Activated CD4-positive, alpha-beta T cell treated with anti-CD3 and anti-CD28 coated beads, Interleukin-2, amount 50 U/mL, for 16 hours (primary cell): ENCODE data around the gene SCD.
"Not testable (repeated sequence)": the region's sequence is repeated elsewhere in the genome, so short reads cannot be mapped to it uniquely, and the experiment has no call there.

Source experiments
- DNase-seq: peaks from one replicate; pipeline ENCODE4 v3.0.0-alpha.2; 2020

The SCD gene

GRCh38 chr10:100346765-100347567, at the start of gene SCD:
Gene SCD (plus strand): TSS chr10:100347233. CDS start chr10:100347505, 272 bp downstream.
- DNase-seq, result peak; percentile 96

GRCh38 chr10:100297242-100297641, 49.8 kb upstream of the SCD start:
- no peak for DNase-seq

DNA sequence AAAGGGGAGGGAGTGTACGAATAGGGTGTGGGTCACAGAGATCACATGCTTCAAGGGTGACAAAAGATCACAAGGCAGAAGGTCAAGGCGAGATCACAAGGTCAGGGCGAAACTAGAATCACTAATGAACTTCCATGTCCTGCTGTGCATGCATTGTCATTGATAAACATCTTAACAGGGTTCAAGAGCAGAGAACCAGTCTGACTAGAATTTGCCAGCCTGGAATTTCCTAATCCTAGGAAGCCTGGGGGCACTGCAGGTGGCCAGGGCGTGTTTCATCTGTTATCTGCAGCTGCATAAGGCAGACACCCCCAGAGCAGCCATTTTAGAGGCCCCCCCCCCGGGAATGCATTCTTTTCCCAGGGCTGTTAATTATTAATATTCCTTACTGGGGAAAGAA, 45.9 kb upstream of the SCD start:
- not testable (repeated sequence) for DNase-seq

- no peak for DNase-seq
Measured at GRCh38 chr10:100303724-100304319, 43.2 kb upstream of the SCD start.

DNA sequence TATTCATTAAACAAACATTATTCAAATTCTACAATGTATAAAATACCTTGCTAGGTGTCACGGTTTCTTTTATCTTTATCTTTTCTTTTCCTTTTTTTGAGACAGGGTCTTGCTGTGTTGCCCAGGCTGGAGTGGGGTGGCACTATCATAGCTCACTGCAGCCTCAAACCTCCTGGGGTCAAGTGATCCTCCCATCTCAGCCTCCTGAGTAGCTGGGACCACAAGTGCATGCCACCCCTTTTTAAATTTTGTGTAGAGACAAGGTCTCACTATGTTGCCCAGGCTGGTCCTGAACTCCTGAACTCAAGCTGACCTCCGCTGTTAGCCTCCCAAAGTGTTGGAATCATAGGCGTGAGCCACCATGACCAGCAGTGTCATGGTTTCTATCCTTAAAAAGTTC, 42.6 kb upstream of the SCD start:
- DNase-seq, result no peak

DNA sequence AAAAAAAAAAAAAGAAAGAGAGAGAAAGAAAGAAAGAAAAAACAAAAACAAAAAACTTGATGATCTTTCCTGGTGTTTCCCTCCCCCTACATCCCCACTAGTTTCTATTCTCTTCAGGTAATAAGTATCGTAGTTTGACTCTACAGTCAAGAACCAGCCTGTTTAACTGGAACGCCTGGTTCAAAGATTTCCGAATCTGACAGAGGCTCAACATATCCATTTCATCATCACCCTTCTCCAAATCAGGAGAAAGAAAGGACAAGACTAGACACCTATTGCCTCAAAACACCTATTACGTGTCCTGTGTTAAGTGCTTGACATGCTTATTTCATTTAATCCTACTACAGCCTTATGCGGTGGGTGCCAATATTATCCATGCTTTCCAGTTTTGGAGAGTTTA, 40.2 kb upstream of the SCD start:
- no peak for DNase-seq

GRCh38 chr10:100307684-100308083, 39.3 kb upstream of the SCD start:
- DNase-seq, result no peak

- no peak for DNase-seq
Measured at GRCh38 chr10:100311298-100311697, 35.7 kb upstream of the SCD start.

DNA sequence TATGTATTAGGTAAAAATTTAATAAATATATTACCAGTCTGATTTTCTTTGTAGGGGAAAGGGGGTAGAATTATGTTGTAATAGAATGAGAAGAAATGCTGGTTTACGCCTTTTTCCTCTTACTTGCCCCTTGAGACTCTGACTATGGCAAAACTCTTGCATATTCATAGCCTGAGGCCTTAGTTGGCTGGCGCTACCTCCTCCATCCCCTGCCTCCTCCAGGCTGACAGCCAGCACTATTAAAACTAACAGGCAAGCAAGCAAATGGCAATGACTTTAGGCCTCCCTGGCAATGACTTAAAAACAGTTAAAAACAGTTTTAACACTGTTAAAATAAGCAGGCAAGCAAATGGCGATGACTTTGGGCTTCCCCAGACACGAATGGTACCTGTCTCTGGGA, 31.4 kb upstream of the SCD start:
- no peak for DNase-seq

DNA sequence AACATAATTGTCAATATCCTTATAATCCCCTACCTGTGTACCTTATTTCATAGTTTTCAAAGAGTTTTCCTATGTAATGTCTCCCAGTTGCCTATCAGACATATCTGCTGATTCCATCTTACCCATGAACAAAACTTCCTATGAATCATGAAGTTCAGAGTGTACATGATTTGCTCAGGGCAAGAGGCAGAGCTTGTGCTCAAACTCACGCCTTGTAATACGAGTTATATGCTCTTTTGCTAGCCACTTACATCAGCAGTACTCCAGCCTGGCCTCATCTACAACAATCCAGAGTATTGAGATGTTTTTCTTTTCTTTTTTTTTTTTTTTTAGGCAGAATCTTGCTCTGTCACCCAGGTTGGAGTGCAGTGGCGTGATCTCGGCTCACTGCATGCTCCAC, 28.8 kb upstream of the SCD start:
- DNase-seq, result no peak

DNA sequence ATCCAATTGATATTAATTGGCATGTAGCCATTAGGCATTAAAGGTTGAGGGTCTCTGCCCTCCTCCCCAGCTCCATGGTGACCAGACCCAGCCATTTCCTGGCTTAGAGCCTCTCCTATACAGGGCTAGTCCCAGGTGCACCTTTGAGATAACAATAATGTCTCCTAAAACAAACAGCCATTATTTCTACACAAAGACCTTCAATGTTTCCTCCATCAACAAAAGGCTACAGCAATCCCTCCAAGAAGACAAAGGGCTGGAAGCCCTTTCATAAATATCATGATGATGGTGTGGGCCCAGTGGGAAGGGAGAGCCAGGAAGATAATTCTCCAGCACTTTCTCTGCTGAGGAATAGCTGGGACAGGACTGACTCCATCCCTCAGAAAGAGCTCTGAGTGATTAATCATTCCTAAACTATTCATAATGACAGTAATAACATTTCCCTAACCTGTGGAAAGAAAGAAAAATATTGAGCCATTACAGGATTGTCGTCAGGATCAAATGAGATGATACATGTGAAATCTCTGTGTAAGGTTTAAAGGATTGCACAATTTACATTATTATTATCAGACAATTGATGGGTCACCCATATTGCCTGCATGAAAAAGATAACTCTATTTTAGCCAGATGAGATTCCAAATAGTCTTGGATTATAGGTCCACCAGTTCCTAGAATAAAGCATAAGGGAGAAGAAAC, 27.2 kb upstream of the SCD start:
- DNase-seq, result no peak

DNA sequence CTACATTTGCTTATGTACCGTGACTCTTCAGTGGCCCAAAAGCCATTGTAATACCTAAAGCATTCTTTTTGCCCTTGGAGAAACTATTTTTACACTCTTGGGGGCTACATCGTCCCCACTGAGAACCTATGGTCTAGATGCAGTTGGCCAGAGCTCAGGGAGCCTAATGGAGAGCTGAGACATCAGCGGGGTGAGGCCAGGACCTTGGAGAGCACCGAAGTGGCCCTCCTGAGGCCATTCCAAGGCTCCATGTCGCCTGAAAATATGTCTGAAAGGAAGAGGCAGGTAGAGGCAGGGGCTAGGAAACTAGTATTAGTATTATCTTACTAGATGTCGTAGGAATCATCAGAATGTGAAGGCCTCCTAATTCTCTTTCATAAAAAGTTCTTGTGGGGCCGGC, 21.9 kb upstream of the SCD start:
- no peak for DNase-seq

DNA sequence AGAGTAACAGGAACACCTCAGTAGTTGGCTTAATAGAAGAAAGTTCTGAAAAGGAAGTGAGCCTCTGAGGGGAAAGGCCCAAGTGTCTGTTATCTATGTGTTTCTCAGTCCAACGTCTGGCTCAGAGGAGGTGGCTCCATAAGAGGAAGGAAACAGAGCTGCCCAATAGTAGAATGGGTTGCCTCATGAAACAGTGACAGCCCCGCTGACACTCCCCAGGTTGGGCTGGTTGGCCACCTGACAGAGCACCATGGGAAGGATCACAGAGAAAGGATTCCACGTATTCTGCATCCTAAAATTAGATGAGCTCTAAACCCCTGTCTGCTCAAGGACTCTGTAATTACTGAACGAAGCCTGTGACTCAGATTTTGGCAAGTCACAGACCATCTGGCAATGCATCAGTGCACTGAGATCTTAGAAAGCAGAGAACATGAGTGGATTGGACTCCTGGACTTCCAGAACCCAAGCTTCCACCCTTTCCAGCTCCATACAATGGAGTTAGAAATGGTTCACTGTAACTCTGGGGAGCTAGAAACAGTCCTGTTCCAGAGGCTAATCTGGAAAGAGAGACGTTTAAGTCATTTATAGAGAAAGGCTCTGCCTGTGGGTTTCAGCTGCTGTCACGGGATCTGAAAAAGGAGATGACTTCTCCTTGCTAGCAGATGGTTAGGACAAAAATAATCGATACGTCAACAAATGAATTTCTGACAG, 19.9 kb upstream of the SCD start:
- DNase-seq, result peak; percentile 59

- DNase-seq, result no peak
Measured at GRCh38 chr10:100327718-100328009, 19.4 kb upstream of the SCD start.

- no peak for DNase-seq
Measured at GRCh38 chr10:100328198-100328597, 18.8 kb upstream of the SCD start.

DNA sequence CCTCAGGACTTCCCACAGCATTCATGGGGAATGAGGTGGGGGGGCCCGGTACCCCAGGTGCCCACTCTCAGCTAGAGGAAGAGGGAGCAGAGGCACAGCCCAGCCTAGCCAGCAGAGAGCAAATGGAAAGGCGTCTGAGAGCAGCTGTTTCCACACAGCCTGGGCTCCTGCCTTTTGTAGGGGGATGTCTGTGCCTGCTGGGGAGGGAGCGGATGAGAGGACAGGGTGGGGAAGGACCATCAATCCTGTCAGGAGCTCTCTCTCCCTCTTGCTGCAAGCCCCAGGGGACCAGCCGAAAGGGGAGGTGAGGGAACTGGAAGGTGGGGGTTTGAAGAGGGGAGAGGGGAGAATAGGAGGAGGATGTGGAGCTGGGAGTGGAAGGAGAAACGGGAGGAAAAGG, 17.0 kb upstream of the SCD start, which contains the start of gene PKD2L1:
PKD2L1 (minus strand) TSS at position 150 of the 400 bp plus-strand sequence; CDS start at position 25, 125 bp downstream.
- DNase-seq, result no peak

GRCh38 chr10:100333106-100333505, 13.9 kb upstream of the SCD start:
- no peak for DNase-seq

DNA sequence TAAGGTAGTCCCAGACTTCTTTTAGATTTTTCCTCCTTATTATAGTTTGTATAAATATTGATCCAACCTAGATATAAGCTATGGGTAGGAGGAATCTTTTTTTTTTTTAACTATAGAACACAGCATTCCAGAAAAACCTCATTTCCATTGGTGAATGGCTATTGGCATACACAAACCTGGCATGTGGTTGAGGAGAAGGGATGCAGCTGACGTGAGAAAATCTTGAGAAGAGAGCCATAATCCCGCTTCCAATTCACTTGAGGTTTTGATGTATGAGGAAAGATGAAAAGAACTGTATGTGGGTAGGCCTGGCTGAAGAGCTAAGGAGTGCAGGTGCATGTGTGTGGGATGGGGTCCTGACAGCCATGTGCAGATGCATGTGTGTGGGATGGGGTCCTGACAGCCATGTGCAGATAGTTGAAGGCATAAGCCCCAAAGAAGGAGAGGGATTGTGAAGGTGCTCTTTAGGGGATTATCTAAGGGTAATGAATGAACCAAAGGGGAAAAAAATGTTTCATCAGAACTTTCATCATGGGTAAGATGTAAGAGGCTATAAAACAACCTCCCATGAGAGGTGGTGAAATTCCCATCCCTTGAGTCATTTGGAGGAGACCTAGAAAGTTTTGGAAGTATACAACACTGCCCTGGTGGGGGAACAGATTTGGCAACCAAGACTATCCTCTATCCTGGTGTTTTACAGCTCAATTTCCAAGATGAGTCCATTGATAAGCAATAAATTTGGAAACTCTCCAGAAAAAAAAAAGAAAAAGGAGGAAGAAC, 13.2 kb upstream of the SCD start:
- DNase-seq, result no peak

- no peak for DNase-seq
Measured at GRCh38 chr10:100334762-100335161, 12.3 kb upstream of the SCD start.

DNA sequence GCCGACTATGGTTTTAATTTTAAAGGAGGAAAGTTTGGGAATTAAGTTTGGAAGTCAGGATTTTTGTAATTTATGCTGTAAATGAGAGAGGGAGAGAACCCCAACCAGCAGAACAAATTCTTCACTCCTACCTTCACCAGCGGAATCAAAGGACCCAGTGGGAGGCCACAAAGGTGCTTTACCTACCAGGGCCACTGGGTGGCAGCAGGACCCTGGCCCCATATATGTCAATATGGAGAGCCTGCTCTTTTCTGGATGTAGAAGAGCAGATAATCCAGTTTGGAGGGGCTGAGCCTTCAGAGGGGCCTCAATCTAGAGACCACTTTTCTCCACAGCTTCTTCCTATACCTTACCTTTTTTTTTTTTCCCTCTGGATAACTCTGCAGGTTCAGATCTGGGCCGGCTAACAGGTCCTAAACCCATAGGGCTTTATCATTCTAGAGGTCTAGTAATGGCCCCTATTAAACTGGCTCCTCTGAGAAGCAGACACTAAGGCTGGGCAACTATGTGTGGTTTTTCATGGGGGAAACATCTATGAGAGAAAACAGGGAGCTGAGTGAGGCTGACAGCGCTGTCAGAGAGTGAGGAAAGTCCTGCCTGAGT, 8.5 kb upstream of the SCD start:
- DNase-seq, result peak; percentile 78

DNA sequence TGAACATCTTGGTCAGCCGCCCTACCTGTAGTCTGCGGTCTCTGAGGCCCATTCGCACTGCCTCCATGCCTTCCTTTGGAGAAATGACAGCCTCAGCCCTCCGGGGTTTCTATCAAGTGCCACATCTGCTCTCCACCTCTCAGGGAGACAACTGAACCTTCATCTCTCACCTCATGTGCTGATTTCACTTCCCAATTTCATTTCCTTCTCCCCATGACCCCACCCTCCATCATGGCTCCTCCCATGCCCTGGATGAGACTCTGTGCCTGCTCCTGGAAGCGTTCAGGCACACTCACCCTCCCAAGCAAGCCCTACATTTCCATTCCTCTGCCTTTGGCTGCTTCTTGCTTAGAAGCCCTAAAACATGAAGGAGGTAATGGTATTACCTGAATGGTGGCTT, 7.8 kb upstream of the SCD start:
- no peak for DNase-seq
